IMR-90 (cell line): Measurements from ENCODE around the gene RNF144B. TPM values are rescaled to one million over a fixed set of nuclear protein-coding genes. Genes with fewer than 3 reads are reported as not detected.

Experiments
- ATAC-seq: fragments of 200-7000 bp; cut with Tn5 transposase; 2 replicates; pipeline ENCODE4 v1.9.1; 2020; ENCODE audit warnings: low read depth, mild to moderate bottlenecking, moderate library complexity
- BruUV-seq: library from RNA; stranded (reverse); fragments of 400-500 nt; replicated peaks from 2 replicates; lab custom pipeline; 2021; lab: Mats Ljungman, UMichigan
- CTCF ChIA-PET: fragments of 300-600 bp; formaldehyde crosslinking; extraction: SDS; loops from one replicate; lab custom pipeline; 2021; ENCODE audit warnings: antibody characterized with exemption; lab: Yijun Ruan, JAX
- POLR2A ChIA-PET: fragments of 300-600 bp; sonication (Branson Sonifier 250); formaldehyde crosslinking; loops from one replicate; lab custom pipeline; 2022; ENCODE audit warnings: antibody characterized with exemption; ENCODE audit not compliant: unreplicated experiment; lab: Charles Lee
- DNase-seq: peaks from one replicate; pipeline ENCODE4 v3.0.0; 2013
- H2AFZ ChIP-seq: replicated peaks from 2 replicates; pipeline ENCODE3; 2013; ENCODE audit warnings: low read length, mild to moderate bottlenecking; ENCODE audit not compliant: poor library complexity
- H2AK5ac ChIP-seq: 2 replicates; pipeline ENCODE4 v1.6.1; 2013; ENCODE audit warnings: low read depth, low read length, inconsistent platforms
- H2AK9ac ChIP-seq: replicated peaks from 2 replicates; pipeline ENCODE3; 2013; ENCODE audit warnings: mild to moderate bottlenecking, low read depth, low read length, moderate library complexity; ENCODE audit not compliant: poor library complexity
- H2BK120ac ChIP-seq: 2 replicates; pipeline ENCODE4 v1.6.1; 2013; ENCODE audit warnings: low read depth, low read length, inconsistent platforms
- H2BK15ac ChIP-seq: 3 replicates; pipeline ENCODE4 v1.6.1; 2013; ENCODE audit warnings: low read depth, low read length, inconsistent platforms
- H2BK20ac ChIP-seq: 2 replicates; pipeline ENCODE4 v1.6.1; 2013; ENCODE audit warnings: low read depth, mild to moderate bottlenecking, inconsistent platforms, low read length, moderate library complexity
- H2BK5ac ChIP-seq: 2 replicates; pipeline ENCODE4 v1.6.1; 2013; ENCODE audit warnings: mild to moderate bottlenecking, low read depth, low read length, inconsistent platforms; ENCODE audit not compliant: poor library complexity, severe bottlenecking
- H3K14ac ChIP-seq: replicated peaks from 2 replicates; pipeline ENCODE4 v1.6.1; 2013; ENCODE audit warnings: low read depth, low read length, inconsistent platforms
- H3K18ac ChIP-seq: 2 replicates; pipeline ENCODE4 v1.6.1; 2013; ENCODE audit warnings: low read depth, low read length, control low read depth
- H3K23ac ChIP-seq: 2 replicates; pipeline ENCODE4 v1.6.1; 2013; ENCODE audit warnings: low read depth, low read length, inconsistent platforms
- H3K27ac ChIP-seq: 2 replicates; pipeline ENCODE4 v1.5.1; 2013; ENCODE audit warnings: mild to moderate bottlenecking, control low read depth, low read length; ENCODE audit not compliant: insufficient read depth
- H3K27me3 ChIP-seq: 2 replicates; pipeline ENCODE4 v1.6.1; 2013; ENCODE audit warnings: low read length; ENCODE audit not compliant: control insufficient read depth, insufficient read depth
- H3K36me3 ChIP-seq: 2 replicates; pipeline ENCODE4 v1.6.1; 2013; ENCODE audit warnings: low read length, mixed read lengths; ENCODE audit not compliant: control insufficient read depth, insufficient read depth
- H3K4ac ChIP-seq: 2 replicates; pipeline ENCODE4 v1.6.1; 2013; ENCODE audit warnings: low read depth, low read length, inconsistent platforms
- H3K4me1 ChIP-seq: 2 replicates; pipeline ENCODE4 v1.6.1; 2013; ENCODE audit warnings: low read length, mixed read lengths; ENCODE audit not compliant: control insufficient read depth, insufficient read depth
- H3K4me2 ChIP-seq: 2 replicates; pipeline ENCODE4 v1.6.1; 2013; ENCODE audit warnings: low read depth, mild to moderate bottlenecking, control low read depth, low read length, moderate library complexity
- H3K4me3 ChIP-seq: 2 replicates; pipeline ENCODE4 v1.5.1; 2013; ENCODE audit warnings: low read depth, mild to moderate bottlenecking, control low read depth, low read length, moderate library complexity; ENCODE audit not compliant: insufficient read depth
- H3K56ac ChIP-seq: 2 replicates; pipeline ENCODE4 v1.6.1; 2013; ENCODE audit warnings: low read length, inconsistent platforms; ENCODE audit not compliant: insufficient read depth; ENCODE audit errors: extremely low read depth
- H3K79me1 ChIP-seq, 2 experiments: 2 replicates each; pipeline ENCODE4 v1.6.1; 2013; ENCODE audit warnings: low read length in 2 of 2, inconsistent platforms in 1 of 2, low read depth in 1 of 2
- H3K9ac ChIP-seq: 2 replicates; pipeline ENCODE4 v1.6.1; 2013; ENCODE audit warnings: low read depth, low read length, control low read depth
- H3K9me1 ChIP-seq: 2 replicates; pipeline ENCODE4 v1.6.1; 2013; ENCODE audit warnings: low read length, inconsistent platforms; ENCODE audit not compliant: insufficient read depth
- H3K9me3 ChIP-seq: 2 replicates; pipeline ENCODE4 v1.6.1; 2013; ENCODE audit warnings: low read length; ENCODE audit not compliant: control insufficient read depth, insufficient read depth
- H4K20me1 ChIP-seq: 2 replicates; pipeline ENCODE4 v1.6.1; 2013; ENCODE audit warnings: low read length, inconsistent platforms; ENCODE audit not compliant: insufficient read depth
- H4K5ac ChIP-seq: 2 replicates; pipeline ENCODE4 v1.6.1; 2013; ENCODE audit warnings: mild to moderate bottlenecking, low read depth, low read length, control low read depth
- H4K8ac ChIP-seq, 2 experiments: 2 replicates each; pipeline ENCODE4 v1.6.1; 2013; ENCODE audit warnings: low read depth in 2 of 2, low read length in 2 of 2, control low read depth in 1 of 2, inconsistent platforms in 1 of 2
- H4K91ac ChIP-seq: 2 replicates; pipeline ENCODE4 v1.6.1; 2013; ENCODE audit warnings: low read depth, low read length, inconsistent platforms; ENCODE audit not compliant: insufficient read depth
- MXI1 ChIP-seq: IDR thresholded peaks from 2 replicates; pipeline ENCODE4 v1.6.1; 2012; ENCODE audit warnings: low read depth, mild to moderate bottlenecking, low read length, moderate library complexity, borderline replicate concordance
- WGBS, 2 experiments: methylation state at CpG; one replicate each; pipeline versions ENCODE4 v1.1.5 to v1.1.7; 2013; ENCODE audit warnings: missing lambda C conversion rate in 2 of 2; ENCODE audit not compliant: insufficient read length in 1 of 2; ENCODE audit errors: extremely low coverage in 2 of 2; 5-methylcytosine and 5-hydroxymethylcytosine counted together
- dilution Hi-C: fragments of 300-500 bp; cut with HindIII; formaldehyde crosslinking; loops from one replicate; pipeline ENCODE4 v1.14.3; 2018; ENCODE audit warnings: low sequenced_read_pairs; ENCODE audit not compliant: unreplicated experiment
- in situ Hi-C: fragments of 300-500 bp; cut with MboI; formaldehyde crosslinking; loops from 3 replicates; pipeline ENCODE4 v1.14.3; 2019; ENCODE audit warnings: low sequenced_read_pairs, inconsistent platforms, mixed read lengths
- intact Hi-C: fragments of 100-400 bp; cut with micrococcal nuclease; formaldehyde crosslinking; loops from 2 replicates; pipeline ENCODE4 v1.10.0; 2022
- polyA plus RNA-seq, 3 experiments: library from polyadenylated mRNA; depleted of rRNA; stranded (reverse); fragments of >200 nt; gene quantifications; 2 replicates each; pipeline ENCODE4 v1.2.3, GENCODE V29; 2012; ENCODE audit warnings: low replicate concordance in 1 of 3
- total RNA-seq: library from RNA; depleted of rRNA; stranded (reverse); fragments of >200 nt; gene quantifications from 2 replicates; pipeline ENCODE4 v1.2.3, GENCODE V29; 2012
- TF ChIP-seq, protein P1 (sequence below): conservative IDR thresholded peaks from 2 replicates; pipeline ENCODE4 v1.5.1; 2012; ENCODE audit warnings: mild to moderate bottlenecking, low read depth, low read length, improper control_type of control experiment

RNF144B gene
- total and polyA plus RNA-seq, 2 of the 4 experiments (the other 2 are of a cell fraction) = 0.44 to 2.7 TPM

DNA sequence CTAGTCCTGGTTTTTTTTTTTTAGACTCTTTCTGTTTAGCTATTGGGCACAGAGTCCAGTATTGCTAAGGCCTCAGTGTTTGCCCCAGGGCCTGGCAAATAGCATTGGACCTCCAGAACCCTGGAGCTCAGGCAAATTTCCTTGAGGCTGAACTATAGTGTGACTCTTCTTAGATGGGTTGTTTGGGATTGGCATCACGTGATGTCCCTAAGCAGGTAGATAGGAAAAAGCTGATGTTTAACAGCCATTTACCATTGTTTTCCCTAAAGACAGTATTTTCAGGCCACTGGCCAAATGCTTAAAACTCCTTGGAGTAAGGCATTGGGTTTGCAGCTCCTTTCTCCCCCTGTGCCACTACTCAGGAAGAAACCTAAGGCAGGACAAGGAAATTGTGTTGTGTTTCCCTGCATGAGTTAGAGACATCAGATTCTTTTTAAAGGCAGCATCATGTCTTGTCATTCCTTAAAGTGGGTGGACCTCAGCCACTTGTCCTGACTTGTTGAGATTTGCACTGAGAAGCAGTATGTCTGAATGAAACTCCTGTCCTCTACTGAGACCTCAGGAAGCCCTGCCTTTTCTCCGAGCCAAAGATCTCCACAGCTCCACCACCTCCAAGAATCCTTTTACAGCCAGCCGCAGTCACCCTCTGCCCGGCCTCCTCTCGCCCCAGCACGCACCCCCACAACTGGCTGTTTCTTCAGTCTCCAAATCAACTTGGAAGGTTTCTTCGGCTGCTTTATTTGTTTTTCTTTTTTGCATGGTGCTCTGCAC is 46.2 kb upstream of the RNF144B start (continued):
- TF ChIP-seq, protein P1, sequence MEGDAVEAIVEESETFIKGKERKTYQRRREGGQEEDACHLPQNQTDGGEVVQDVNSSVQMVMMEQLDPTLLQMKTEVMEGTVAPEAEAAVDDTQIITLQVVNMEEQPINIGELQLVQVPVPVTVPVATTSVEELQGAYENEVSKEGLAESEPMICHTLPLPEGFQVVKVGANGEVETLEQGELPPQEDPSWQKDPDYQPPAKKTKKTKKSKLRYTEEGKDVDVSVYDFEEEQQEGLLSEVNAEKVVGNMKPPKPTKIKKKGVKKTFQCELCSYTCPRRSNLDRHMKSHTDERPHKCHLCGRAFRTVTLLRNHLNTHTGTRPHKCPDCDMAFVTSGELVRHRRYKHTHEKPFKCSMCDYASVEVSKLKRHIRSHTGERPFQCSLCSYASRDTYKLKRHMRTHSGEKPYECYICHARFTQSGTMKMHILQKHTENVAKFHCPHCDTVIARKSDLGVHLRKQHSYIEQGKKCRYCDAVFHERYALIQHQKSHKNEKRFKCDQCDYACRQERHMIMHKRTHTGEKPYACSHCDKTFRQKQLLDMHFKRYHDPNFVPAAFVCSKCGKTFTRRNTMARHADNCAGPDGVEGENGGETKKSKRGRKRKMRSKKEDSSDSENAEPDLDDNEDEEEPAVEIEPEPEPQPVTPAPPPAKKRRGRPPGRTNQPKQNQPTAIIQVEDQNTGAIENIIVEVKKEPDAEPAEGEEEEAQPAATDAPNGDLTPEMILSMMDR = no peak

DNA sequence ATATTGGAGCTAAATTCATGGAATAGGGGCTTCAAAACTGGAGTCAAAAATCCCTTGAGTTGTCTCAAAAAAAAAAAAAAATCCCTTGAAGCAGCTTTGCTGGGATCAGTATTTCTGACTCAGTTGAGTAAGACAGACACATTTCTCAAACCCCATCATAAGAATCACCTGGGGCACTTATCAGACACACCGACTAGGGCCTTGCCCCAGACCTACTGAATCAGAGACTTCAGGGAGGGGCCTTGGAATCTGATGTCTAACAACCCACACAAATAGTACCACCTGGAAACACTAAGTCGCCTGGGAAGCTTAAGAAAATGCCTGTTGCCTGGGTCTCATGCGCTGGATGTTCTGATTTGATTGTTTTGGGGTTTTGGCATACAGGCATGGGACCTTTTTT is 44.9 kb upstream of the RNF144B start:
- no CpG with 5 or more reads among the region's 3 CpGs for WGBS, 2 experiments
- ChIA-PET POLR2A (no interaction called here), CTCF (no interaction called here)
- ATAC-seq = no peak
- no peak overlapping the region for H2AFZ ChIP-seq
- no peak for DNase-seq
- H3K27ac ChIP-seq = no peak overlapping the region
- H3K14ac ChIP-seq = no peak overlapping the region
- intact Hi-C loops (no loop called here), in situ Hi-C loops (no loop called here), dilution Hi-C loops (no loop called here)
- no peaks in the 10 kb centered on the region; a peak in 1 of 4 replicates for H3K79me1 ChIP-seq
- no peak for TF ChIP-seq MXI1
- no peak overlapping the region for H2BK15ac ChIP-seq
- H3K18ac ChIP-seq = no peak overlapping the region
- no peak overlapping the region for H3K9ac ChIP-seq
- no peaks in the 10 kb centered on the region; the same call in 1 of the 2 replicates for H3K9me3 ChIP-seq
- H4K91ac ChIP-seq = no peak overlapping the region
- no peaks in the 10 kb centered on the region for H3K36me3 ChIP-seq
- H3K4ac ChIP-seq = no peak overlapping the region
- no peaks in the 10 kb centered on the region for H3K27me3 ChIP-seq
- peaks cover 7% of the 10 kb centered on the region; the same call in 1 of the 2 replicates for H3K9me1 ChIP-seq
- no peak overlapping the region for H3K4me3 ChIP-seq
- no peak overlapping the region for H3K4me2 ChIP-seq
- H4K5ac ChIP-seq = no peak overlapping the region
- H3K56ac ChIP-seq = no peak overlapping the region
- no peak overlapping the region for H2AK5ac ChIP-seq
- H4K20me1 ChIP-seq = no peaks in the 10 kb centered on the region
- H3K23ac ChIP-seq = no peak overlapping the region
- H4K8ac ChIP-seq = no peak overlapping the region
- no TSS peak for BruUV-seq
- H2BK20ac ChIP-seq = no peak overlapping the region
- H2AK9ac ChIP-seq = no peak overlapping the region
- no peak overlapping the region; the same call in 1 of the 2 replicates for H2BK120ac ChIP-seq
- peaks cover 2% of the 10 kb centered on the region; the same call in 1 of the 2 replicates for H3K4me1 ChIP-seq
- H2BK5ac ChIP-seq = no peak overlapping the region
